HL-60 (cell line): Measurements from ENCODE around the gene ITIH1.

Source experiments
- POLR2AphosphoS5 ChIP-seq: IDR thresholded peaks from 2 replicates; pipeline ENCODE4 v1.6.1; 2012; ENCODE audit warnings: low read depth
- TF ChIP-seq, protein P1 (sequence below): IDR thresholded peaks from one replicate; pipeline ENCODE4 v1.5.1; 2011; ENCODE audit warnings: low read length, control low read depth, inconsistent platforms; ENCODE audit not compliant: insufficient read depth

DNA sequence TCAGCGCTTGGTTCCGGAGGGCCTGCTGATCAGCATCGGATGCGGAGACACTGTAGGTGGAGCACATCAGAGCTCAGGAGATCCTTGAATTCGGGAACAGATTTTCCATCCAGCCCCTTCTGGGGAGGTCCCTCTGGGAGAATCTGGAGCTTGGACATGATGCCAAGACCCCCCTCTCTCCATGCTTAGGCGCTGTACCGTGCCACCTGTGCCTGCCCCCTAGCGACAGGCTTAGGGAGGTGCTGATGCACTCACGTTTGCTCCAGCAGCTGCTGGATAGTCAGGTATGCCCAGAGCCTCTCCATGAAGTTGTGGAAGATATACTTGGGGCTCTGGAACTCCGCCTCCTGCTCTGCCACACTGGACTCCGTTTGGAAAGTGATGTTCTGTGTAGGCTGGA is 43.3 kb downstream of the ITIH1 start:
- TF ChIP-seq, protein P1, sequence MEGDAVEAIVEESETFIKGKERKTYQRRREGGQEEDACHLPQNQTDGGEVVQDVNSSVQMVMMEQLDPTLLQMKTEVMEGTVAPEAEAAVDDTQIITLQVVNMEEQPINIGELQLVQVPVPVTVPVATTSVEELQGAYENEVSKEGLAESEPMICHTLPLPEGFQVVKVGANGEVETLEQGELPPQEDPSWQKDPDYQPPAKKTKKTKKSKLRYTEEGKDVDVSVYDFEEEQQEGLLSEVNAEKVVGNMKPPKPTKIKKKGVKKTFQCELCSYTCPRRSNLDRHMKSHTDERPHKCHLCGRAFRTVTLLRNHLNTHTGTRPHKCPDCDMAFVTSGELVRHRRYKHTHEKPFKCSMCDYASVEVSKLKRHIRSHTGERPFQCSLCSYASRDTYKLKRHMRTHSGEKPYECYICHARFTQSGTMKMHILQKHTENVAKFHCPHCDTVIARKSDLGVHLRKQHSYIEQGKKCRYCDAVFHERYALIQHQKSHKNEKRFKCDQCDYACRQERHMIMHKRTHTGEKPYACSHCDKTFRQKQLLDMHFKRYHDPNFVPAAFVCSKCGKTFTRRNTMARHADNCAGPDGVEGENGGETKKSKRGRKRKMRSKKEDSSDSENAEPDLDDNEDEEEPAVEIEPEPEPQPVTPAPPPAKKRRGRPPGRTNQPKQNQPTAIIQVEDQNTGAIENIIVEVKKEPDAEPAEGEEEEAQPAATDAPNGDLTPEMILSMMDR, result peak; percentile 58
- TF ChIP-seq POLR2AphosphoS5, result no peak
